GM21526 (cell line): ENCODE data around the gene CIAO3.
A peak's percentile ranks its signal among the peaks of the same experiment; 100 is the strongest.
"Not testable (repeated sequence)": the region's sequence is repeated elsewhere in the genome, so short reads cannot be mapped to it uniquely, and the experiment has no call there.

Experiments used
- ATAC-seq: cut with Tn5 transposase; IDR thresholded peaks from one replicate; pipeline ENCODE4 v1.9.1; 2021; ENCODE audit warnings: moderate library complexity; ENCODE audit not compliant: unreplicated experiment, low FRiP score

CIAO3 gene

DNA sequence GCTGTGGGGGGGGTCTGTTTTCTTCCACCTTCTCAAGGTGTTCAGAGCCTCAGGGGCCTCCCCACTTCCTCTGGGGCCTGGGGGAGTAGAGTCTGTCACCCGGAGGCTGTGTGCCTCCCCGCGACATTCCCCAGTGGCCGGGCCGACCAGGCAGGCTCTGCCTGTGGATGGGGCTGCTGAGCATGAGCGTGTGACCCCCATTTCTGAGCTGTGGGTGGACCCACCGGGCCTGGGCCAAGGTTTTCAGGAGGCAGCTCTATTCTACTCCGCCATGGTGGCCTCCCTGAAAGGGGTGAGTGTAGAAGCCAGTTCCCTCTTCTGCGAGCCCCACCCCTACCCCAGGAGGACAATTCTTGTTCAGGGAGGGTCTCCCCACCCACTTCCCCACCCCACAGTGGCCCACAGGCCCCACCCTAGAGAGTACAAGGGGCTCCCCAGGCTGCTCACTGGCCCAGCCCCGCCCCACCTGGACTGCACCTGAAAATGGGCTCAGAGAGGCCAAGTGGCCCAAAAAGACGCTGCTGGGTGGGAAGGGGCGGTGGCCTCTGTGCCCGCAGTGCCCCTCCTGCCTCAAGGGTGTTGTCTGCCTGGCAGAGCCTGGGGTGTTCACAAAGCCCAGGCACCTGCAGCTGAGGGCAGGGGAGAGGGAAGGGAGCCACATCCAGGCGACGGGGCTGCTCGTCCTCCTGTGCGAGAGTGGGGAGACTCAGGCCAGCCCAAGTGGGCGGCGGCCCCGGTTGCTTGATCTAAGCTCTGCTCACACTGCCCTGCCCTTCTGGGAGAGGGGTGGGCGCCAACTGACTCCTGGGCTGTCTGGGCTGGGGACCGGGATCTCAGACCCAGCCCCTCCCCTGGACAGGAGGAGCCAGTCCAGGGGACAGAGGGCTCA, 21.1 kb upstream of the CIAO3 start:
- no peak for ATAC-seq

DNA sequence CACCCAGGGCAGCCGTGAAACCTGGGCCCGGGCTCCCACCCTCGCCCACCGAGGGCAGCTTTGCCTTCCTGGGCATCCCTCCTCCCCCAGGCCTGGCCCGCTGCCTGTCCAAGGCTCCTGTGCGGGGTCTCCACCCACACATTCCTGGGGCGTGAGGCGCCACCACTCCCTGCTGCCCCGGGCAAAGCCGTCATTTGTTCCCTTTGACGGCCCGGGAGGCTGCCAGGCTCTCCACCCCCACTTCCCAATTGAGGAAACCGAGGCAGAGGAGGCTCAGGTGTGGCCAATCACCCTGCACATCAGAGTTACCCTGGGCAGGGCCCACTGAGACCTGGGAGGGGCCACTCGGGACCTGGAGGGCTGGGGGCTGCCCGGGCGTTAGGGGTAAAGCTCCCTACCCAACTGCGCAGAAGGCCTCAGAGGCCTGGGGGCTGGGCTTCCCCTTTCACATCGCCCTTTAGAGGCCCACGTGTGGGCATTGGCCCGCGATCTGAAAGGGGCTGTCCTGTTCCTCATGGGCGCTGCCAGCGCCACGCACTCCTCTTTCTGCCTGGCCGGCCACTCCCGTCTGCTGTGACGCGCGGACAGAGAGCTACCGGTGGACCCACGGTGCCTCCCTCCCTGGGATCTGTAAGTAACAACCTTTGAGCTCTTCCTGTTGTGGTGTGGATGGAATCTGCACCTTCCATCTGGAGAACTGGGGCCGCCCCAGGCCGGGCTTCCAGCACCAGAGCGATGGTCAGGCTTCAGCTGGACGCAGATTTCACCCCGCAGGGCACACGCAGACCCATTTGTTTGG, 19.9 kb upstream of the CIAO3 start, which contains the start of gene MSLN:
Gene MSLN, plus strand, starts transcription at position 190 of the 799 bp plus-strand sequence. CDS start 1,947 bp downstream, outside the sequence.
- ATAC-seq, result no peak

DNA sequence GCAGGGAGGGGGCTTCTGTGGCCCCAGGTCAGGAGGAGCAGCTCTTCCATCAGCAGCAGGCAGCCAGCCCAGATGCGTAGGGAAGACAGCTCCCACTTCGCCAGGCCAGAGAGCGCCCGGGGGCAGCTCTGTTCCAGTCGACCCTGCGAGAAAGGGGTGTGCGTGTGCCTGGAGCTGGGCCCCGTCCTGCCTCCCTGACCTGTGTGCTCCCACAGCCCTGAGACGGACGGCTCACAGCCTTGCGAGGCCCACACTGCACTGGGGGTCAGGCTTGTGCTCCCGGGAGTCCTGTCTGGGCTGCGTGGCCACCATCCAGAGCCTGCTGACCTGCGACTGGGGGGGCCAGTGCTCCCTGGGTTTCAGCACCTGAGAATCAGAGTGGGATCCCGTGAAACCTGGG, 19.3 kb upstream of the CIAO3 start:
- no peak for ATAC-seq

DNA sequence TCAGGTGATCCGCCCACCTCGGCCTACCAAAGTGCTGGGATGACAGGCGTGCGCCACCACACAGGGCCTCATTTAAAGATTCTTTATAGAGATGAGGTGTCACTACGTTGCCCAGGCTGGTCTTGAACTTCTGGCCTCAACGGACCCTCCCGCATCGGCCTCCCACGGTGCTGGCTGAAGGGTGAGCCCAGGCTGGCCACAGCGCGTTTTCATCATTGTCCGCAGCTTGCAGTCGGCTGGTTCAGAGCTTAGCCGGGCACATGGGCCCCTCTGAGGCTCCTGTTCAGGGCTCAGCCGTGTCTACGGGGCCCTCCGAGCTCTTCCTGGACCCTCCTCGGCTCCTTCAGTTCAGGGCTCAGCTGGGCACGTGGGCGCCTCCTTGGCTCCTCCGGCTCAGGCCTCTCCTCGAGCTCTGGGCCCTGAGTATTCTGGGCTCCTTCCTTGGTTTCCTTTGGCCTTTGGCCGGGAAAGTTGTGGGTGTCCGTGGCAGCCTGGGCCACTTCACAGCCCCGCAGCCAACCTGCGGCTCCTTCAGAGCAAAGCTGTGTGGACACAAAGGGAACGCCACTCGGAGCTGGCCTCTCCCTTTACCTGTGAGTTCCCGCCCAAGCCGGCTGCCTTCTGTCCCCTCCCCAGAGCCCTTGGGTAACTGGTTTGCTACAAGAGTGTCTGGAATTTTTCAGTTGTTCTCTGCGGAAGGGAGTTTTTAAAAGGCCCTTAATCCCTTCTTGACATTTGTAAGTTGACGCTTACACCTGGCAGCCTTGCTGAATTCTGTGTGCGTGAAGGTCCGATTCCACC, 18.5 kb upstream of the CIAO3 start:
- ATAC-seq, result no peak

DNA sequence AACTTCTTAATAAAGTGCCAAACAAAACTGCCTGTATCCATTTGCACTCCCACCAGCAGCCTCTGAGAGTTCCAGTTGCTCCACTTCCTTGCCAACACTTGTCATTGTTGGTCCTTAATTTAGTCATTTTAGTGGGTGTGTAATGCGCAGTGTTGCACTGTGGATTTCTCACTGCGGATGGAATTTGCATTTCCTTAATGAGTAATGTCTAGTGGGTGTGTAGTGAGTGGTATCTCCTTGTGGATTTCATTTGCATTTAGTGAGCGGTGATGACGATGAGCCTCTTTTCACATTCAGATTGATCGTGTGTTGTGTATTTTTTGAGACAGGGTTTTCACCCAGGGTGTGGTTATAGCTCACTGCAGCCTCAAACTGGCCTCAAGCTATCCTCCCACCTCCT, 15.6 kb upstream of the CIAO3 start:
- no peak for ATAC-seq

DNA sequence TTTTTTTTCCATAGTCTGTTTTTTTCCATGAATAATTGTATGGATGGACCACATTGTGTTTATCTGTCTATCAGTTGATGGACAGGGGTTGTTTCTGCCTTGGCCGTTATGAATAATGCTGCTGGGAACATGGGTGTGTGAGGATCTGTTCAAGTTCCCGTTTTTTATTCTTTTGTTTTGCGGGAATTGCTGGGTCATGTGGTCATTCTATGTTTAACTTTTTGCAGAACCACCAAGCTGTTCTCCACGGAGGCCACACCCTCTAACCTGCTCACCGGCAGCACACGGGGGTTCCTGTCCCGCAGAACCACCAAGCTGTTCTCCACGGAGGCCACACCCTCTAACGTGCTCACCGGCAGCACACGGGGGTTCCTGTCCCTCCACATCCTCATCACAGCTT, 13.9 kb upstream of the CIAO3 start:
- ATAC-seq, result no peak

DNA sequence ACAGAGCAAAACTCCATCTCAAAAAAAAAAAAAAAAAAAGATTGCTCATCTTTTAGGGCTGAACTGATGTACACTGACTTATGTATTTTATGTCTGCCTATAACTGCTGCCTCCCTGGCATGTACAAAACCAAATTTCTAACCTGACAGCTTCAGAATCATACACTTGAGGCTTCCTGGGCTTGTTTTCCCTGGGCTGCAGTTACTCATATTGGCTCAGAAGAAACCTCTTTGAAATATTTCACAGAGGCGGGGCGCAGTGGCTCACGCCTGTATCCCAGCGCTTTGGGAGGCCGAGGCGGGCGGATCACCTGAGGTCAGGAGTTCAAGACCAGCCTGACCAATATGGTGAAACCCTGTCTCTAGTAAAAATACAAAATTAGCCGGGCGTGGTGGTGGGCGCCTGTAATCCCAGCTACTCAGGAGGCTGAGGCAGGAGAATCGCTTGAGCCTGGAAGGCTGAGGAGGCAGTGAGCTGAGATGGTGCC, 13.4 kb upstream of the CIAO3 start:
- not testable (repeated sequence) for ATAC-seq

DNA sequence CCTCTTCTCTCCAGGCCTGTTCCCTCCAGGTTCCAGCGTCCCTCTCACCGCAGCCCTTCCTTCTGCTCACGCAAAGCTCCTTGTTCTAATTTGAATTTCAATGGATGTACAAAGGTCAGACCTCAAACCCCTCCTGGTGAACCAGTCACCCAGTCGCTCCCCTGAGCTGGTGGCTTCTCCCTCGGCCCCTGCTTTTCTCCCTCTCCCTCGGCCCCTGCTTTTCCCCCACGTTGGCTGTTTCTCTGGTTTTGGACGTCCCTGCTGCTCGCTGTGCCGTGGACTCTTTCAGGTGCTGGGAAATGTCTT, 11.2 kb upstream of the CIAO3 start:
- ATAC-seq, result no peak

DNA sequence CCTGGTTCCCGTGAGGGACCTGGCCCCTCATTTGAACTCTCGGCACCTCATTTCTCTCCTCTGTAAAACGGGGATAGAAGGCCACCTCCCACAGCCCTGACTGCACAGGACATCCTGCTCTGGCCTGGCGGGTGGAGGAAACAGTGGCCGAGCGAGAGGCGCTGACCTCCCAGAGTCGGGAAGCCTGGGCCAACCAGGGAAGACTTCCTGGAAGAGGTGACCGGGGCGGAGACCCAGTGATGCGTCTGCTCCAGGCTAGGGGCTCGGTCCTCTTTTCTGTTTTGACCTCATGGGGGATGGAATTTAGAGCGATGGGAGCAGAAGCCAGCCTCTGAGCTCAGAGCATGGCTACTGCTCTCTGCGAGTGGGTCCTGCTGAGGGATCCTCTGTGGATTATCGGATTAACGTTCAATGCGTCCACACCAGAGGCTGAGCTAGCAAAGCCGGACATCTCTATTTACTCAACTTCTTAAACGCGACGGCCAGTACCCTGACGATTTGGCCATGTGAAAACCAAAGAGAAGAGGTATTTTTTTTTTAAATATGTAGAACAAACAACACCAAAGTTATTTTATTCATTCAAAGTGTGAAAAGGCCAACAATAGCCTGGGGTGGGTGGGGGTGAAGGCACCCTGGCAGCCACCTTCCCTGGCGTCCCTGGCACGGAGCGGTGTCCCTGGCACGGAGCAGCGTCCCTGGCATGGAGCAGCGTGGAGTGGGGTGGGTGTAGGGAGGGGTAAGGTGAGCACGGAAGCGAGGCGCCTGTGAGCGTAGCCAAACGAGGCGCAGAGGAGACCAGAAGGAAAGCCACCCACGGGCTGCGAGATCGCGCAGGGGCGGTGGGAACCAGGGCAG, 10.6 kb upstream of the CIAO3 start:
- no peak for ATAC-seq

DNA sequence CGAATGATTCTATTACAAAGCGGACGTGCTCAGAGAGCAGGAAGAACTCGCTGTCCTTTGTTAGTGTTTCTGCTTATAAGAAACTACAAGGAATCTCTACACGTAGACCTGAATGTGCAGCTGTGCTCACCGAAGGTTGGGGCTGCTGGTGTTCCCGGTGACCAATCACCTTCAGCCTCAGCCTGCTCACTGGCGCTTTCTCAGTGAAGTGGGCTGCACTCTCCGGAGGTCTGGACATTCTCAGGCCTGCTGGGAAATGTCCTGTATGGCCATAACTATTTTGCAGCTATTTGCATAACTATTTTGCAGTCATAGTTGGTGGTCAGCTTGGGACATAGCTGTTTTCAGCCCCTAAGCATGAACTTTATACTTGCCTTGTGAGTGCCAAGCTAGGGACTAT, 9.7 kb upstream of the CIAO3 start:
- ATAC-seq, result no peak

DNA sequence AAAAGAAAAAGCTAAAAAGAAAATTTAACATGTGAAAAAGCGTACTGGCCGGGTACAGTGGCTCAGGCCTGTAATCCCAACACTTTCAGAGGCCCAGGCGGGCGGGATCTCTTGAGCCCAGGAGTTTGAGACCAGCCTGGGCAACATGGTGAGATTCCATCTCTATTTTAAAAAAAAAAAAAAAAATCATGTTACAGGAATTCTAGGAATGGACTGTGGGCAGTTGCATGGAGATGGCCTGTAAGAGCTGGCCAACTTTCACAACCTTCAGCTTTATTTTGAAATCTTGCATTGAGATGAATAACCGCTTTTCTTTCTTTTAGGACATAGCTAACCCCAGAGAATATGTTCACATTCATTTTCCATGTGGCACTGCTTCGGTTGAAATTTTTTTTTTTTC, 8.2 kb upstream of the CIAO3 start:
- ATAC-seq, result no peak

DNA sequence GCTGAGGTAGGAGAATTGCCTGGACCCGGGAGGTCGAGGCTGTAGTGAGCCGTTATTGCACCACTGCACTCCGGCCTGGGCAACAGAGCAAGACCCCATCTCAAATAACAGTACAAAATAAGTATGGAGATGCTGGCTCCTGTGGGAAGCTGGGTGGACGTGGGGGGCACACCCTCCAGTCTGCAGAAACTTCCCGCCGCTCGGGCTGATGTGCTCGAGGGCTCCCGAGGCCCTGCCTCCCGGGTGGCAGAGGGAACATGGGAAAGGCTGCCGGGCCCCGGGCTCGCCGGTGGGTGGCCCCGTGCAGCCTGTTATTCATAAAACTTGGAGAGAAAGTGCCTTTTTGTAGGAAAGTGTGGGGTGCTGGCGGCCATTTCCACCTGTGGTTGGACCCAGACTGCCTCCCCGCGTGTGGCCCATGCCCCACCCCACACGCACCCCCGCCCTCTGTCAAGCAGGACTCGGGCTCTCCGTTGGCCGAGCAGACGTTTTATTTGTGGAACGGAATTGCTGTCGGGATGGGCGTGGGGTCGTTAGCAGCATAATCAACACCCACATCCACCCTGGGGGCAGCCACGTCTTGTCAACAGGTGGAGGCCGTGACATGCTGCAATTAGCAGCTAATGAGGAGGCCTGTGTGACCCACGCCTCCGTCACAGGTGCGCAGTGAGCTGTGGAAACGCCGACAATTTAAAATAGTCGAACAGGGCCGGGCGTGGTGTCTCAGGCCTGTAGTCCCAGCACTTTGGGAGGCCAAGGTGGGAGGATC, 7.4 kb upstream of the CIAO3 start:
- no peak for ATAC-seq

DNA sequence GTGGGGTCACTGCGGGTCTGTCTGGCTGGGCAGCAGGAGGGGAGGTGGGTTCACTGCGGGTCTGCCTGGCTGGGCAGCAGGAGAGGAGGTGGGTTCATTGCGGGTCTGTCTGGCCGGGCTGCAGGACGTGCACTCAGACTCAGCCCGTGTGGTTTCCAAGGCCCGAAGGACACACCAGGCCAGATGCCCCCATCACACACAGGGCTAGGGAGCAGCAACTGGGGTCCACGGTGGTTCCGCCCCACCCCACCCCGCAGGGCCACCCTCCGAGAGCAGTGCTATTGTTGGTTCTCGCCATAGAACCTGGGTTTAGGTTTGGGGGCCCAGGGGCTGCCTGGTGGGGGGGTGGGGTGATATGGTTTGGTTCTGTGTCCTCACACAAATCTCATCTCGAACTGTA, 5.8 kb upstream of the CIAO3 start:
- no peak for ATAC-seq

DNA sequence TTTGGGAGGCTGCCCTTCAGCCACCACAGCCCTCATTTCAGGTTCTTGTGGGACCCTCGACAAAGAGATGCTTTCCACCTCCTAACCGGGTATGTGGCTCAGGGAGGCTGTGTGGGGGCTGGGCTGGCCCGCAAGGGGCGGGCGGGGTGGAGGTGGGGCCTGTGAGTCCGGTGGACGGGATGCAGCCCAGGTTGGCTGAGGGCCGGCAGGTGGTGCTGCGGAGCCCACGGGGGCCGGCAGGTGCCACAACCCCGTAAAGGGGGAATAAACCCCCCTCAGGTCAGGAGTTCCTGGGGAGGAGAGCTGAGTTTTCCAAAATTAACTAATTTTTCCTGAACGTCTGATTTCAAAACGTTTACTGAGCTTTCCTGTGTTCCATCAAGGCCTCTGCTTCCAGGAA, 4.9 kb upstream of the CIAO3 start:
- ATAC-seq, result no peak

DNA sequence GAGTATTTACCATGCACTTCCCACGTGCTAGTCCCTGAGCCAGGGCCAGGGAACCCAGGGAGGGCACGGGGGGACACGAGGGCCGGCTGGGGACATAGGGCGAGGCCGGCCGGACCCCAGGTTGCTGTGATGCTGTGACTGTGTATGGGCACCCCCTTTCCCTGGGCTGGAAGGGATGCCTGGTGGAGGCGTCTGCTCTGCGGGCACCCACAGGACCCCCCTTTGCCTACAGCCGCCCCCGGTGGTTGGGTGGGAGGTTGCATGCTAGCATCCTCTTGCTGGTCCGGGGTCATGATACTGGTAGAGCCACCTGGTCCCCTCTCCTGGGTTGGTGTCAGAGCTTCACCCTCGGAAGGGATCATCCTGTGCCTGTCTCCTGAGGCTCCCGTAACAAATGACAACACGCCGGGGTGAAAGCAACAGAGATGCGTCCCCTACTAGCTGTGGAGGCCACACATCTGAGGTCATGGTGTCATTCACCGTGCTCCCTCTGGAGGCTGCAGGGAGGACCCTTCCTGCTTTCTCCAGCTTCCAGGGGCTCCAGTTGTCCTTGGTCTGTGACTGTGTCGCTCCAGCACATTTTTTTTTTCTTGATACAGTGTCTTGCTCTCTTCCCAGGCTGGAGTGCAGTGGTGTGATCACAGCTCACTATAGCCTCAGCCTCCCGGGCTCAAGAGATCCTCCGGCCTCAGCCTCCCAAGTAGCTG, 3.1 kb upstream of the CIAO3 start:
- ATAC-seq, result no peak

DNA sequence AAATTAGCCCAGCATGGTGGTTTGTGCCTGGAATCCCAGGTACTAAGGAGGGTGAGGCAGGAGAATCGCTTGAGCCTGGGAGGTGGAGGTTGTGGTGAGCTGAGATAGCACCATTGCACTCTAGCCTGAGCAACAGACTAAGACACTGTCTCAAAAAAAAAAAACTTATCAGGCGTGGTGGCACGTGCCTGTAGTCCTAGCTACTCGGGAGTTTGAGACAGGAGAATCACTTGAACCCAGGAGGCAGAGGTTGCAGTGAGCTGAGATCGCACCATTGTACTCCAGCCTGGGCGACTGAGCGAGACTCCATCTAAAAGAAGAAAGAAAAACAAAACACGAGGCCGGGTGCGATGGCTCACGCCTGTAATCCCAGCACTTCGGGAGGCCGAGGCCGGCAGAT, 2.1 kb upstream of the CIAO3 start:
- ATAC-seq, result not testable (repeated sequence)

DNA sequence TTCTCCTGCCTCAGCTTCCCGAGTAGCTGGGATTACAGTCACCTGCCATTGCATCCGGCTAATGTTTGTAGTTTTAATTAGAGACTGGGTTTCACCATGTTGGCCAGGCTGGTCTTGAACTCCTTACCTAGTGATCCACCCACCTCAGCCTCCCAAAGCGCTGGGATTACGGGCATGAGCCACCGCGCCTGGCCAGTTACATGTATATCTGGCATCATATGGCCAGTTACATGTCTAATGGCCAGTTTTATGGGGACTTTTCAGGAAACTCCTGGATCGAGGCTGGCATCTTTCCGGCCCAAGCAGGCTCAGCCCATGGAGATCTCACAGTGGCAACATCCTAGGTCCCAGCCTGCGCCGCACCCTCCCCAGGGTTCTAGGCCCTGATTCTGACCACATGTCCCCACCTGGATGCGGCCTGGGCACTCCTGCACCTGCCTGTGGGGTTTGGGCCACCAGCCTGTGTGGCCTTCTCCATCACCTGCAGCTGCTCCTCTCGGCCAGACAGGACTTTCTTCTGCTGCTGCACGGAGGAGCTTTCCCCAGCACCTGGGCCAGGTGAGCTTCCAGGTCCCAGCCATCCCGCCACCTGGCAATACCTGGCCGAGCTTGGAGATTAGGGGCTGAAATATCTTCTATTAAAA, 1.3 kb upstream of the CIAO3 start:
- no peak for ATAC-seq

DNA sequence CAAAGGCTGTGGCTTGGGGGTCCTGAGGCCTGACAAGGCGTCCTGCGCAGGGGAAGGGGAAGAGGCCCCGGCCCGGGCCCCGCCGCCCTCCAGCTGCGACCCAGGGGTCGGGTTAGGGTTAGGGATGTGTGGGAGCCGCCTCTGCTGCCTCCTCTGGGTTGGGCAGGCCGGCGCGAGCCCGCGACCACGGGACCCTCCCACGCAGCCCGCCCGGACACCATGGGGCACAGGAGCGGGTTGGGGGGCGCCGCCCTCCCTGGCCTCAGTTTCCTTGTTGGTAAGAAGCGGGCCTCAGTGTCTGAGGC, 386 bp downstream of the CIAO3 start:
- peak; percentile 15 for ATAC-seq
